ENCODE data around the gene SLC44A3.

SLC44A3 gene

GRCh38 chr1:94886361-94886760 lies 66.2 kb downstream of the SLC44A3 start:
- no peak for DNase-seq (ENCODE audit: low read depth)
- H3K4me3 ChIP-seq (ENCODE audit: low read length) = no peak overlapping the region
- TF ChIP-seq CTCF (IDR thresholded peaks at IDR 0.05; ENCODE audit: insufficient read depth, low read depth, low read length, missing control alignments) = no peak

- TF ChIP-seq CTCF (IDR thresholded peaks at IDR 0.05; ENCODE audit: insufficient read depth, low read depth, low read length, missing control alignments) = no peak
- no peak overlapping the region for H3K4me3 ChIP-seq (ENCODE audit: low read length)
- DNase-seq (ENCODE audit: low read depth) = no peak
Measured at GRCh38 chr1:94887106-94887505, 66.9 kb downstream of the SLC44A3 start.

- no peak for TF ChIP-seq CTCF (IDR thresholded peaks at IDR 0.05; ENCODE audit: insufficient read depth, low read depth, low read length, missing control alignments)
Measured at GRCh38 chr1:94887603-94888171, 67.5 kb downstream of the SLC44A3 start.

GRCh38 chr1:94888201-94888600 lies 68.0 kb downstream of the SLC44A3 start:
- no peak for TF ChIP-seq CTCF (IDR thresholded peaks at IDR 0.05; ENCODE audit: insufficient read depth, low read depth, low read length, missing control alignments)
- DNase-seq (ENCODE audit: low read depth) = no peak
- H3K4me3 ChIP-seq (ENCODE audit: low read length) = no peak overlapping the region

More at GRCh38 chr1:94887603-94888171, 67.5 kb downstream of the SLC44A3 start:
- no peak overlapping the region for H3K4me3 ChIP-seq (ENCODE audit: low read length)
- no peak for DNase-seq (ENCODE audit: low read depth)

- no peak for DNase-seq (ENCODE audit: low read depth)
- no peak overlapping the region for H3K4me3 ChIP-seq (ENCODE audit: low read length)
- TF ChIP-seq CTCF (IDR thresholded peaks at IDR 0.05; ENCODE audit: insufficient read depth, low read depth, low read length, missing control alignments) = no peak
Measured at GRCh38 chr1:94892604-94893254, 72.6 kb downstream of the SLC44A3 start.

GRCh38 chr1:94894630-94895029 lies 74.5 kb downstream of the SLC44A3 start:
- DNase-seq (ENCODE audit: low read depth) = no peak
- H3K4me3 ChIP-seq (ENCODE audit: low read length) = no peak overlapping the region
- TF ChIP-seq CTCF (IDR thresholded peaks at IDR 0.05; ENCODE audit: insufficient read depth, low read depth, low read length, missing control alignments) = no peak

GRCh38 chr1:94895518-94895917 lies 75.4 kb downstream of the SLC44A3 start:
- H3K4me3 ChIP-seq (ENCODE audit: low read length) = no peak overlapping the region
- TF ChIP-seq CTCF (IDR thresholded peaks at IDR 0.05; ENCODE audit: insufficient read depth, low read depth, low read length, missing control alignments) = no peak
- no peak for DNase-seq (ENCODE audit: low read depth)

All from epithelial cell of esophagus (primary cell).